ENCODE measurements around the gene CFAP47. TPM values are rescaled to one million over a fixed set of nuclear protein-coding genes. Genes with fewer than 3 reads are reported as not detected.
A peak's percentile ranks its signal among the peaks of the same experiment; 100 is the strongest.

CFAP47 gene
- total and polyA plus RNA-seq, 2 of the 4 experiments (the other 2 are of a cell fraction) = not detected

DNA sequence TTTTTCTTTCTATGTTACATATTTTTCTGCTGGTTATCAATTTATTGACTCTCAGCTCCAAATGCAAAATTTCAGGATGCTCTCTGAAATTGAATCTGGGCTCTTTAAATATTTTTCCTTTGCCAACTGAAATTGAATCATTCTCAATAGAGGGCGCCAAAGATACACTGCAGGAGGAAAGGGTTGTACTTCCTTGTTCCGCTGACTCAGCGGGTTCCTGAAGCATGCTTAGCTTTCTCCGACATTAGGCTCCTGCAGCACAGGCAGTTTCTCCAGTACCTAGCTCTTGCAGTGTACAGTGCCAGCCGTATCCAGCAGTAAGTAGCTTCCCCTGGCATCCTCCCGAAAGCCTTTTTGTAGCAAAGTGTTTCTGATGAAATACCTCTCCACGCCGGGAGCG lies 28.8 kb upstream of the CFAP47 start:
- Histone ChIP-seq H3K27ac (ENCODE audit: insufficient read depth, low read length) (no peak overlapping the region), H3K4ac (ENCODE audit: low read depth, low read length) (no peak overlapping the region), H3K79me1 (ENCODE audit: low read depth in 1 of 2, low read length in 2 of 2) (no peaks in the 10 kb centered on the region), H3K9me1 (ENCODE audit: insufficient read depth, low read length) (no peaks in the 10 kb centered on the region), H2BK120ac (ENCODE audit: low read depth, low read length) (no peak overlapping the region), H3K23ac (ENCODE audit: low read depth, low read length) (no peak overlapping the region), H4K91ac (ENCODE audit: insufficient read depth, low read depth, low read length) (no peak overlapping the region), H3K4me2 (ENCODE audit: low read depth, low read length) (no peak overlapping the region), H3K56ac (ENCODE audit: extremely low read depth, insufficient read depth, low read length) (no peak overlapping the region), H2BK20ac (ENCODE audit: low read depth, low read length) (no peak overlapping the region), H3K18ac (ENCODE audit: low read depth, low read length) (no peak overlapping the region), H2AK9ac (replicated peaks; ENCODE audit: low read depth, low read length, poor library complexity) (no peak overlapping the region), H3K36me3 (ENCODE audit: control insufficient read depth, insufficient read depth, low read length) (no peaks in the 10 kb centered on the region), H3K9ac (ENCODE audit: low read depth, low read length) (no peak overlapping the region), H3K9me3 (ENCODE audit: control insufficient read depth, insufficient read depth, low read length) (no peaks in the 10 kb centered on the region), H2BK5ac (ENCODE audit: low read depth, low read length, poor library complexity, severe bottlenecking) (no peak overlapping the region), H2AFZ (replicated peaks; ENCODE audit: low read length, poor library complexity) (peak overlapping the region; percentile 43), H2BK15ac (ENCODE audit: low read depth, low read length) (no peak overlapping the region), H3K14ac (replicated peaks; ENCODE audit: low read depth, low read length) (no peak overlapping the region), H3K4me1 (ENCODE audit: control insufficient read depth, insufficient read depth, low read length) (no peaks in the 10 kb centered on the region), H4K5ac (ENCODE audit: low read depth, low read length) (no peak overlapping the region), H4K20me1 (ENCODE audit: insufficient read depth, low read length) (no peaks in the 10 kb centered on the region), H3K4me3 (ENCODE audit: insufficient read depth, low read depth, low read length) (no peak overlapping the region), H2AK5ac (ENCODE audit: low read depth, low read length) (no peak overlapping the region), H4K8ac (ENCODE audit: low read depth in 2 of 2, low read length in 2 of 2) (no peak overlapping the region), H3K27me3 (ENCODE audit: control insufficient read depth, insufficient read depth, low read length) (no peaks in the 10 kb centered on the region)
- WGBS, 2 experiments (ENCODE audit: extremely low coverage in 2 of 2, insufficient read length in 1 of 2) = no CpG with 5 or more reads among the region's 9 CpGs
- no TSS peak for BruUV-seq (replicated peaks)
- ChIA-PET POLR2A (ENCODE audit: unreplicated experiment) (no interaction called here), CTCF (no interaction called here)
- no peak for TF ChIP-seq CHD1 (IDR thresholded peaks at IDR 0.05; ENCODE audit: low read depth, low read length)
- TF ChIP-seq BHLHE40 (IDR thresholded peaks at IDR 0.05; ENCODE audit: low read depth, low read length) = no peak
- no peak for TF ChIP-seq SMC3 (IDR thresholded peaks at IDR 0.05; ENCODE audit: low read depth, low read length)
- TF ChIP-seq, protein P1, sequence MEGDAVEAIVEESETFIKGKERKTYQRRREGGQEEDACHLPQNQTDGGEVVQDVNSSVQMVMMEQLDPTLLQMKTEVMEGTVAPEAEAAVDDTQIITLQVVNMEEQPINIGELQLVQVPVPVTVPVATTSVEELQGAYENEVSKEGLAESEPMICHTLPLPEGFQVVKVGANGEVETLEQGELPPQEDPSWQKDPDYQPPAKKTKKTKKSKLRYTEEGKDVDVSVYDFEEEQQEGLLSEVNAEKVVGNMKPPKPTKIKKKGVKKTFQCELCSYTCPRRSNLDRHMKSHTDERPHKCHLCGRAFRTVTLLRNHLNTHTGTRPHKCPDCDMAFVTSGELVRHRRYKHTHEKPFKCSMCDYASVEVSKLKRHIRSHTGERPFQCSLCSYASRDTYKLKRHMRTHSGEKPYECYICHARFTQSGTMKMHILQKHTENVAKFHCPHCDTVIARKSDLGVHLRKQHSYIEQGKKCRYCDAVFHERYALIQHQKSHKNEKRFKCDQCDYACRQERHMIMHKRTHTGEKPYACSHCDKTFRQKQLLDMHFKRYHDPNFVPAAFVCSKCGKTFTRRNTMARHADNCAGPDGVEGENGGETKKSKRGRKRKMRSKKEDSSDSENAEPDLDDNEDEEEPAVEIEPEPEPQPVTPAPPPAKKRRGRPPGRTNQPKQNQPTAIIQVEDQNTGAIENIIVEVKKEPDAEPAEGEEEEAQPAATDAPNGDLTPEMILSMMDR (conservative IDR thresholded peaks at IDR 0.05; ENCODE audit: low read depth, low read length) = peak; percentile 53
- no peak for TF ChIP-seq MAZ (IDR thresholded peaks at IDR 0.05; ENCODE audit: borderline replicate concordance, low read depth, low read length)
- no peak for TF ChIP-seq CEBPB (IDR thresholded peaks at IDR 0.05; ENCODE audit: low read depth, low read length)
- TF ChIP-seq MXI1 (IDR thresholded peaks at IDR 0.05; ENCODE audit: borderline replicate concordance, low read depth, low read length) = no peak
- TF ChIP-seq RCOR1 (IDR thresholded peaks at IDR 0.05; ENCODE audit: insufficient replicate concordance, low read length) = no peak
- TF ChIP-seq MAFK (IDR thresholded peaks at IDR 0.05; ENCODE audit: low read depth, low read length) = peak; percentile 99
- TF ChIP-seq, protein P2, sequence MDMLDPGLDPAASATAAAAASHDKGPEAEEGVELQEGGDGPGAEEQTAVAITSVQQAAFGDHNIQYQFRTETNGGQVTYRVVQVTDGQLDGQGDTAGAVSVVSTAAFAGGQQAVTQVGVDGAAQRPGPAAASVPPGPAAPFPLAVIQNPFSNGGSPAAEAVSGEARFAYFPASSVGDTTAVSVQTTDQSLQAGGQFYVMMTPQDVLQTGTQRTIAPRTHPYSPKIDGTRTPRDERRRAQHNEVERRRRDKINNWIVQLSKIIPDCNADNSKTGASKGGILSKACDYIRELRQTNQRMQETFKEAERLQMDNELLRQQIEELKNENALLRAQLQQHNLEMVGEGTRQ (IDR thresholded peaks at IDR 0.05; ENCODE audit: low read depth, low read length) = no peak
- TF ChIP-seq, protein P3, sequence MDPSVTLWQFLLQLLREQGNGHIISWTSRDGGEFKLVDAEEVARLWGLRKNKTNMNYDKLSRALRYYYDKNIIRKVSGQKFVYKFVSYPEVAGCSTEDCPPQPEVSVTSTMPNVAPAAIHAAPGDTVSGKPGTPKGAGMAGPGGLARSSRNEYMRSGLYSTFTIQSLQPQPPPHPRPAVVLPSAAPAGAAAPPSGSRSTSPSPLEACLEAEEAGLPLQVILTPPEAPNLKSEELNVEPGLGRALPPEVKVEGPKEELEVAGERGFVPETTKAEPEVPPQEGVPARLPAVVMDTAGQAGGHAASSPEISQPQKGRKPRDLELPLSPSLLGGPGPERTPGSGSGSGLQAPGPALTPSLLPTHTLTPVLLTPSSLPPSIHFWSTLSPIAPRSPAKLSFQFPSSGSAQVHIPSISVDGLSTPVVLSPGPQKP (IDR thresholded peaks at IDR 0.05; ENCODE audit: borderline replicate concordance, low read depth, low read length) = no peak
- no peak for TF ChIP-seq NFE2L2 (IDR thresholded peaks at IDR 0.05; ENCODE audit: low read depth, low read length)
- TF ChIP-seq RFX5 (IDR thresholded peaks at IDR 0.05; ENCODE audit: low read depth, low read length) = no peak
- TF ChIP-seq POLR2A (IDR thresholded peaks at IDR 0.05; ENCODE audit: low read depth, low read length) = no peak
- peak; percentile 66 for TF ChIP-seq RAD21 (IDR thresholded peaks at IDR 0.05; ENCODE audit: low read length)
- TF ChIP-seq FOS (IDR thresholded peaks at IDR 0.05; ENCODE audit: low read depth, low read length) = no peak
- DNase-seq (peak; percentile 11), ATAC-seq (ENCODE audit: low read depth) (no peak)
- in situ Hi-C loops (cut with MboI; ENCODE audit: low sequenced_read_pairs) (no loop called here), dilution Hi-C loops (cut with HindIII; ENCODE audit: low sequenced_read_pairs, unreplicated experiment) (no loop called here), intact Hi-C loops (cut with micrococcal nuclease) (loop anchor here (10.0 kb wide), 1 partner anchor 974 kb away; no protein-coding TSS in a partner anchor)

All from IMR-90 (cell line).